Fibroblast of lung (primary cell): ENCODE data around the gene MTA2. TPM values are rescaled to one million over a fixed set of nuclear protein-coding genes. Genes with fewer than 3 reads are reported as not detected.
A peak's percentile ranks its signal among the peaks of the same experiment; 100 is the strongest.

ENCODE experiments used
- DNase-seq, 2 donors: peaks; one replicate each; pipeline versions ENCODE4 v3.0.0 to v3.0.0-alpha.2; 2010; ENCODE audit warnings: low read depth in 2 of 2
- H2AFZ ChIP-seq: 2 replicates; pipeline ENCODE4 v1.5.1; 2012; ENCODE audit warnings: low read length, control low read depth, inconsistent platforms
- H3K27ac ChIP-seq: 2 replicates; pipeline ENCODE4 v1.5.1; 2011; ENCODE audit warnings: low read length, control low read depth; ENCODE audit not compliant: insufficient read depth
- H3K27me3 ChIP-seq: 2 replicates; pipeline ENCODE4 v1.5.1; 2011; ENCODE audit warnings: mild to moderate bottlenecking, low read length; ENCODE audit not compliant: control insufficient read depth, insufficient read depth
- H3K36me3 ChIP-seq: 2 replicates; pipeline ENCODE4 v1.5.1; 2011; ENCODE audit warnings: low read length; ENCODE audit not compliant: control insufficient read depth, insufficient read depth
- H3K4me1 ChIP-seq: 2 replicates; pipeline ENCODE4 v1.5.1; 2011; ENCODE audit warnings: low read length; ENCODE audit not compliant: control insufficient read depth, insufficient read depth; ENCODE audit errors: extremely low read depth
- H3K4me2 ChIP-seq: 2 replicates; pipeline ENCODE4 v1.5.1; 2011; ENCODE audit warnings: low read length, control low read depth; ENCODE audit not compliant: insufficient read depth; ENCODE audit errors: extremely low read depth
- H3K4me3 ChIP-seq, 4 experiments: fragments of 200-600 bp in 1 of 4; sonication (generic) in 1 of 4; replicated peaks in 1 of 4; 2 replicates each; pipeline ENCODE4 v1.5.1; 2011 to 2016; ENCODE audit warnings: low read length in 4 of 4, low read depth in 3 of 4, mild to moderate bottlenecking in 3 of 4, control low read depth in 2 of 4, inconsistent platforms in 1 of 4, mixed read lengths in 1 of 4; ENCODE audit not compliant: insufficient read depth in 1 of 4; ENCODE audit errors: control extremely low read depth in 1 of 4
- H3K79me2 ChIP-seq: 2 replicates; pipeline ENCODE4 v1.5.1; 2012; ENCODE audit warnings: mild to moderate bottlenecking, low read length, inconsistent platforms; ENCODE audit not compliant: control insufficient read depth, insufficient read depth
- H3K9ac ChIP-seq: 2 replicates; pipeline ENCODE4 v1.5.1; 2011; ENCODE audit warnings: mild to moderate bottlenecking, low read length, control low read depth; ENCODE audit not compliant: insufficient read depth
- H3K9me3 ChIP-seq: 2 replicates; pipeline ENCODE4 v1.5.1; 2012; ENCODE audit warnings: low read depth, low read length; ENCODE audit not compliant: control insufficient read depth, insufficient read depth
- H4K20me1 ChIP-seq: 2 replicates; pipeline ENCODE4 v1.5.1; 2011; ENCODE audit warnings: low read length; ENCODE audit not compliant: control insufficient read depth, insufficient read depth; ENCODE audit errors: extremely low read depth
- CTCF ChIP-seq, 2 donors: IDR thresholded peaks in 1 of 2; conservative IDR thresholded peaks in 1 of 2; 1 replicate in 1 of 2; 2 replicates in 1 of 2; pipeline ENCODE4 v1.5.1; 2011 to 2012; ENCODE audit warnings: low read length in 2 of 2, control low read depth in 1 of 2, inconsistent platforms in 1 of 2, low read depth in 1 of 2, mild to moderate bottlenecking in 1 of 2
- EZH2 ChIP-seq: IDR thresholded peaks from 2 replicates; pipeline ENCODE4 v1.5.1; 2012; ENCODE audit warnings: low read length, control low read depth, mild to moderate bottlenecking; ENCODE audit errors: missing control alignments
- polyA plus RNA-seq, 2 donors: library from polyadenylated mRNA; depleted of rRNA in 1 of 2; stranded (reverse) in 1 of 2; unstranded in 1 of 2; fragments of >200 nt; gene quantifications; 2 replicates each; pipeline ENCODE4 v1.2.1, GENCODE V29; 2011 to 2012; ENCODE audit warnings: missing spikeins in 1 of 2
- total RNA-seq: library from RNA; depleted of rRNA; stranded (reverse); fragments of >200 nt; gene quantifications from 2 replicates; pipeline ENCODE4 v1.2.1, GENCODE V29; 2014

The MTA2 gene
- total and polyA plus RNA-seq, 2 donors (not counting 1 experiment from before 2014, with no cell fraction given): 31.4 to 117 TPM

GRCh38 chr11:62577046-62577714, 24.5 kb downstream of the MTA2 start:
- Histone ChIP-seq H3K9ac (no peak overlapping the region), H4K20me1 (no peaks in the 10 kb centered on the region), H3K9me3 (no peaks in the 10 kb centered on the region), H2AFZ (no peak overlapping the region), H3K4me2 (no peak overlapping the region), H3K4me1 (peaks cover 6% of the 10 kb centered on the region), H3K79me2 (peaks cover 29% of the 10 kb centered on the region), H3K27me3 (no peaks in the 10 kb centered on the region), H3K36me3 (peaks cover 3% of the 10 kb centered on the region), H3K27ac (no peak overlapping the region), H3K4me3 (no peak overlapping the region)
- TF ChIP-seq EZH2 (no peak), CTCF (conservative IDR thresholded peaks at IDR 0.05 in 1 of 2, IDR thresholded peaks at IDR 0.05 in 1 of 2; ENCODE audit: low read depth in 1 of 2, low read length in 2 of 2) (no peak)
- DNase-seq: no peak

GRCh38 chr11:62575837-62576236, 25.8 kb downstream of the MTA2 start:
- Histone ChIP-seq H3K36me3 (peaks cover 6% of the 10 kb centered on the region), H3K9me3 (no peaks in the 10 kb centered on the region), H3K27me3 (no peaks in the 10 kb centered on the region), H3K79me2 (peaks cover 43% of the 10 kb centered on the region), H3K9ac (no peak overlapping the region), H4K20me1 (no peaks in the 10 kb centered on the region), H2AFZ (no peak overlapping the region), H3K27ac (no peak overlapping the region), H3K4me3 (peak overlapping the region in 1 of 4 experiments; percentile 80), H3K4me2 (peak overlapping the region; percentile 97), H3K4me1 (peaks cover 13% of the 10 kb centered on the region)
- TF ChIP-seq EZH2 (no peak), CTCF (conservative IDR thresholded peaks at IDR 0.05 in 1 of 2, IDR thresholded peaks at IDR 0.05 in 1 of 2; ENCODE audit: low read depth in 1 of 2, low read length in 2 of 2) (no peak)
- no peak for DNase-seq

- Histone ChIP-seq H3K36me3 (peaks cover 8% of the 10 kb centered on the region), H3K4me3 (peak overlapping the region; percentile 30 to 86 (median 64)), H4K20me1 (no peaks in the 10 kb centered on the region), H3K27ac (peak overlapping the region; percentile 88), H3K9me3 (no peaks in the 10 kb centered on the region), H3K79me2 (peaks cover 50% of the 10 kb centered on the region), H3K4me1 (peaks cover 13% of the 10 kb centered on the region), H3K9ac (peak overlapping the region; percentile 92), H3K27me3 (no peaks in the 10 kb centered on the region), H3K4me2 (peak overlapping the region; percentile 97), H2AFZ (no peak overlapping the region)
- TF ChIP-seq CTCF (conservative IDR thresholded peaks at IDR 0.05 in 1 of 2, IDR thresholded peaks at IDR 0.05 in 1 of 2; ENCODE audit: low read depth in 1 of 2, low read length in 2 of 2) (no peak), EZH2 (no peak)
- DNase-seq: no peak
Measured at GRCh38 chr11:62575156-62575555, 26.5 kb downstream of the MTA2 start.
